GM13976 (cell line): Measurements from ENCODE around the gene PUS1.

Experiments used
- DNase-seq: peaks from one replicate; pipeline ENCODE4 v3.0.0; 2012; ENCODE audit warnings: low spot score
- CTCF ChIP-seq: IDR thresholded peaks from 2 replicates; pipeline ENCODE4 v1.5.1; 2012; ENCODE audit warnings: borderline replicate concordance, mild to moderate bottlenecking; ENCODE audit not compliant: insufficient read depth; ENCODE audit errors: extremely low read depth, missing control alignments, control extremely low read depth
- in situ Hi-C: fragments of 300-500 bp; cut with MboI; formaldehyde crosslinking; loops from one replicate; pipeline ENCODE4 v1.12.0; 2022; ENCODE audit warnings: low sequenced_read_pairs, mixed read lengths, inconsistent platforms; ENCODE audit not compliant: unreplicated experiment

Gene PUS1

DNA sequence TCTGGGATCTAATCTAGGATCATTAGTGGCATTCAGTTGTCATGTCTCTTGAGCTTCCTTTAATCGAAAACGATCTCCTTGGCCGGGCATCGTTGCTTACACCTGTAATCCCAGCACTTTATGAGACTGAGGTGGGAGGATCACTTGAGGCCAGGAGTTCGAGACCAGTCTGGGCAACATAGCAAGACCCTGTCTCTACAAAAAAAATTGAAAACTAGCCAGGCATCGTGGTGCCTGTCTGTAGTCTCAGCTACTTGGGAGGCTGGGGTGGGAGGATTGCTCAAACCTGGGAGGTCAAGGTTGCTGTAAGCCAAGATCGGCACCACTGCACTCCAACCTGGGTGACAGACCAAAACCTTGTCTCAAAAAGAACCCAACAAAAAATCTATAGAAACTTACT is 9.0 kb downstream of the PUS1 start:
- in situ Hi-C loops, result no loop called here
- DNase-seq, result no peak
- no peak for TF ChIP-seq CTCF

DNA sequence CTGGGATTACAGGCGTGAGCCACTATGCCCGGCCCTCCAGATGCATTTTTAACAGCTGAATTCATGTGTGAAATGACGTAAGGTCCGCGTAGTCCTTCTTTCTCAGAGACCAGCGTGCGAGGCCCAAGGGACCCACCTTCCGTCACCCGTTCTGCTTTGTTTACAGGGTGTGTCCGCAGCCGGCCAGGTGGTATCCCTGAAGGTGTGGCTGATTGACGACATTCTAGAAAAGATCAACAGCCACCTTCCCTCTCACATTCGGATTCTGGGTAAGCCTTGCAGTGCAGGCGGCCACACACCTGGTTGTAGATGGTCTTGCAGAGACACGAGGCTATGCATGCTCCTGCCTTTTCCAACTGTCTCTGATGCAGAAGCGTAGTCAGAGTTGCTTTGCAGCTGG is 9.9 kb downstream of the PUS1 start:
- in situ Hi-C loops, result no loop called here
- no peak for TF ChIP-seq CTCF
- DNase-seq, result no peak

GRCh38 chr12:131940141-131940547 is 11.1 kb downstream of the PUS1 start:
- in situ Hi-C loops, result no loop called here
- TF ChIP-seq CTCF, result no peak
- no peak for DNase-seq

- no peak for TF ChIP-seq CTCF
- in situ Hi-C loops, result no loop called here
- DNase-seq, result no peak
Observed at GRCh38 chr12:131941116-131941986, 12.3 kb downstream of the PUS1 start.

GRCh38 chr12:131941987-131942341 is 12.9 kb downstream of the PUS1 start:
- in situ Hi-C loops, result no loop called here
- TF ChIP-seq CTCF, result no peak
- DNase-seq, result no peak

- in situ Hi-C loops, result no loop called here
Observed at GRCh38 chr12:131942671-131943070, 13.6 kb downstream of the PUS1 start.

More at GRCh38 chr12:131942671-131943070, 13.6 kb downstream of the PUS1 start:
- no peak for TF ChIP-seq CTCF
- DNase-seq, result no peak
